Astrocyte of the spinal cord (primary cell): ENCODE results near the gene IFNE.
"Not testable (repeated sequence)": the region's sequence is repeated elsewhere in the genome, so short reads cannot be mapped to it uniquely, and the experiment has no call there.

Source experiments
- DNase-seq: peaks from one replicate; pipeline ENCODE4 v3.0.0; 2011; ENCODE audit warnings: low read depth, low spot score
- H3K4me3 ChIP-seq: 2 replicates; pipeline ENCODE4 v1.5.1; 2011; ENCODE audit warnings: low read depth, mild to moderate bottlenecking, low read length, moderate library complexity
- in situ Hi-C: cut with HindIII; loops from 2 replicates; pipeline ENCODE4 v1.10.0; 2017; ENCODE audit warnings: low sequenced_read_pairs
- TF ChIP-seq, protein P1 (sequence below): IDR thresholded peaks from 2 replicates; pipeline ENCODE4 v1.5.1; 2012; ENCODE audit warnings: low read depth, mild to moderate bottlenecking, low read length, inconsistent platforms

The IFNE gene

GRCh38 chr9:21452681-21453080 is 29.4 kb downstream of the IFNE start:
- no peak overlapping the region for H3K4me3 ChIP-seq
- in situ Hi-C loops: no loop called here
- no peak for DNase-seq
- TF ChIP-seq, protein P1, sequence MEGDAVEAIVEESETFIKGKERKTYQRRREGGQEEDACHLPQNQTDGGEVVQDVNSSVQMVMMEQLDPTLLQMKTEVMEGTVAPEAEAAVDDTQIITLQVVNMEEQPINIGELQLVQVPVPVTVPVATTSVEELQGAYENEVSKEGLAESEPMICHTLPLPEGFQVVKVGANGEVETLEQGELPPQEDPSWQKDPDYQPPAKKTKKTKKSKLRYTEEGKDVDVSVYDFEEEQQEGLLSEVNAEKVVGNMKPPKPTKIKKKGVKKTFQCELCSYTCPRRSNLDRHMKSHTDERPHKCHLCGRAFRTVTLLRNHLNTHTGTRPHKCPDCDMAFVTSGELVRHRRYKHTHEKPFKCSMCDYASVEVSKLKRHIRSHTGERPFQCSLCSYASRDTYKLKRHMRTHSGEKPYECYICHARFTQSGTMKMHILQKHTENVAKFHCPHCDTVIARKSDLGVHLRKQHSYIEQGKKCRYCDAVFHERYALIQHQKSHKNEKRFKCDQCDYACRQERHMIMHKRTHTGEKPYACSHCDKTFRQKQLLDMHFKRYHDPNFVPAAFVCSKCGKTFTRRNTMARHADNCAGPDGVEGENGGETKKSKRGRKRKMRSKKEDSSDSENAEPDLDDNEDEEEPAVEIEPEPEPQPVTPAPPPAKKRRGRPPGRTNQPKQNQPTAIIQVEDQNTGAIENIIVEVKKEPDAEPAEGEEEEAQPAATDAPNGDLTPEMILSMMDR: no peak

GRCh38 chr9:21450733-21451394 is 31.2 kb downstream of the IFNE start:
- H3K4me3 ChIP-seq: no peak overlapping the region
- no peak for DNase-seq
- in situ Hi-C loops: no loop called here
- TF ChIP-seq, protein P1: no peak

GRCh38 chr9:21449312-21449711 is 32.8 kb downstream of the IFNE start:
- in situ Hi-C loops, DNase-seq, H3K4me3 ChIP-seq: not testable (repeated sequence)

GRCh38 chr9:21443849-21444625 is 38.1 kb downstream of the IFNE start:
- TF ChIP-seq, protein P1: no peak
- no peak for DNase-seq
- in situ Hi-C loops: no loop called here
- H3K4me3 ChIP-seq: no peak overlapping the region

GRCh38 chr9:21440139-21440538 is 42.0 kb downstream of the IFNE start, which contains the start of gene IFNA1:
Gene IFNA1, plus strand, starts transcription at chr9:21440439. Its CDS starts 69 bp downstream, at chr9:21440508.
- no peak within 1 kb of the TSS for H3K4me3 ChIP-seq
- no peak for DNase-seq
- in situ Hi-C loops: no loop called here
- TF ChIP-seq, protein P1: no peak

DNA sequence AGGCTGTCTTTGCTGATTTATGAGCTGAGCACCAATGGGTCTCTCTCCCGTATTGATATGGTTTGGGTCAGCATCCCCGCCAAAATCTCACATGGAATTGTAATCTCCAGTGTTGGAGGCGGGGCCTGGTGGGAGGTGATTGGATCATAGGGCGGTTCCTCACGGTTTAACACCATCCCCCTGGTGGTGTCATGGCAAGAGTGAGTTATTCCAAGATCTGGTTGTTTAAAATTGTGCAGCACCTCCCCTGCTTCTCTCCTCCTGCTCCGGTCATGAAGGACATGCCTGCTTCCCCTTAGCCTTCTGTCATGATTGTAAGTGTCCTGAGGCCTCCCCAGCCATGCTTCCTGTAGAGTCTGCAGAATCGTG is 47.1 kb downstream of the IFNE start:
- H3K4me3 ChIP-seq, DNase-seq, in situ Hi-C loops: not testable (repeated sequence)

DNA sequence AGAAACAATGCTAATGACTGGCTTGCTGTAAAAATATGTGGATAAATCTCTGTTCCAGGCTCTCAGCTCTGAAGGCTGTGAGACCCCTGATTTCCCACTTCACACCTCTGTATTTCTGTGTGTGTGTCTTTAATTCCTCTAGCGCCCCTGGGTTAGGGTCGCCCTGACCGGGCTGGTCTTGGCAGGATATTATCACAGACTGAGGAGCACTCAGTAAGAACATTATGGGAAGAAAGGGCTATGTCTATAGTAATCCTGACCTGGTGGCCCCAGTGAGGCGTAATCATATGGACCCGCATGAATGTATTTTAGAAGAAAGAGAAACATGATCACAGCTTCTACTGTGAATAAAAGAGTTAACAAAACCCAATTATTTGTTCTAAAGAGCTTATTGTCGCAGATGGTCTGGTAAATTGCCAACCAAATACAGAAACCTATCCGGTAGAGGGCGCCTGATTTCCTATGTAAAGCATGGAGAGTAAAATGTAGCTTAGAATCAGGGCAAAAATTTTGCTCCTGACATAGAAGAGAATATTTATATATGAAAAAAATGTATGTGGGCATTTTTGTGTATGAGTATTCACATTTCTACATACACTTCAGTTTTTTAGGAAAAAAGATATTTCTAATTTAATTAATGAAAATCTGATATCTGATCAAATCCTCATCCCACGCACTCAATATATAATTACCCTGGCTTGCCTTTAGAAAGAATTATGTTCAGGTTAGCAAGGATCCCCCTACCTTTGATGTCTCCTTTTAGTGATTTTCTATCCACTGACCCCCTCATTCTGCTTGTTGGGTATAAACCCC is 47.7 kb downstream of the IFNE start:
- DNase-seq: peak; percentile 78
- in situ Hi-C loops: no loop called here

More for the DNA sequence above, 47.7 kb downstream of the IFNE start:
- H3K4me3 ChIP-seq: no peak overlapping the region
- TF ChIP-seq, protein P1: peak; percentile 73
